Measurements from ENCODE around the gene CYSRT1. TPM values are rescaled to one million over a fixed set of nuclear protein-coding genes. Genes with fewer than 3 reads are reported as not detected.

Gene CYSRT1
- total RNA-seq, 2 donors from 2014 or later = 0.32 to 0.40 TPM

- peak within 1 kb of the TSS; percentile 71 for H3K4me3 Mint-ChIP-seq
- no peak for ATAC-seq (replicated peaks)
- peak within 1 kb of the TSS; percentile 36 for H3K27ac Mint-ChIP-seq
- peaks cover 1% of the 10 kb centered on the region for H3K4me1 Mint-ChIP-seq
- no peaks in the 10 kb centered on the region for H3K9me3 Mint-ChIP-seq
- H3K27me3 Mint-ChIP-seq = peaks cover under 1% of the 10 kb centered on the region
- H3K36me3 Mint-ChIP-seq (ENCODE audit: low read depth) = no peaks in the 10 kb centered on the region
Measured at GRCh38 chr9:137222190-137223077, 2.5 kb upstream of the CYSRT1 start, which contains the start of gene RNF208. RNF208 (minus strand) TSS chr9:137222240; CDS start chr9:137221212, 1,028 bp downstream.

- peak; percentile 90 for ATAC-seq (replicated peaks)
- Mint-ChIP-seq H3K9me3 (no peaks in the 10 kb centered on the region), H3K27ac (peak overlapping the region; percentile 36), H3K36me3 (ENCODE audit: low read depth) (no peaks in the 10 kb centered on the region), H3K4me1 (peaks cover 5% of the 10 kb centered on the region), H3K4me3 (peak overlapping the region; percentile 71), H3K27me3 (peaks cover 3% of the 10 kb centered on the region)
Measured at GRCh38 chr9:137223078-137223970, 1.6 kb upstream of the CYSRT1 start.

- ATAC-seq (replicated peaks) = no peak
- no peak overlapping the region for H3K4me3 Mint-ChIP-seq
- H3K27me3 Mint-ChIP-seq = peaks cover 3% of the 10 kb centered on the region
- H3K9me3 Mint-ChIP-seq = no peaks in the 10 kb centered on the region
- H3K4me1 Mint-ChIP-seq = peaks cover 5% of the 10 kb centered on the region
- H3K36me3 Mint-ChIP-seq (ENCODE audit: low read depth) = no peaks in the 10 kb centered on the region
- no peak overlapping the region for H3K27ac Mint-ChIP-seq
Measured at GRCh38 chr9:137225699-137226331, 841 bp downstream of the CYSRT1 start.

- peaks cover 5% of the 10 kb centered on the region for H3K4me1 Mint-ChIP-seq
- H3K36me3 Mint-ChIP-seq (ENCODE audit: low read depth) = no peaks in the 10 kb centered on the region
- H3K4me3 Mint-ChIP-seq = no peak overlapping the region
- no peak overlapping the region for H3K27ac Mint-ChIP-seq
- no peak for ATAC-seq (replicated peaks)
- H3K27me3 Mint-ChIP-seq = peaks cover 3% of the 10 kb centered on the region
- H3K9me3 Mint-ChIP-seq = no peaks in the 10 kb centered on the region
Measured at GRCh38 chr9:137226338-137227053, 1.5 kb downstream of the CYSRT1 start.

- H3K4me3 Mint-ChIP-seq = no peak within 1 kb of the TSS
- no peak within 1 kb of the TSS for H3K27ac Mint-ChIP-seq
- peaks cover 5% of the 10 kb centered on the region for H3K4me1 Mint-ChIP-seq
- peaks cover 3% of the 10 kb centered on the region for H3K27me3 Mint-ChIP-seq
- H3K9me3 Mint-ChIP-seq = no peaks in the 10 kb centered on the region
- H3K36me3 Mint-ChIP-seq (ENCODE audit: low read depth) = no peaks in the 10 kb centered on the region
- peak; percentile 48 for ATAC-seq (replicated peaks)
Measured at GRCh38 chr9:137227054-137227852, 2.3 kb downstream of the CYSRT1 start, which contains the start of gene RNF224. RNF224 (plus strand) TSS chr9:137227502; CDS start chr9:137228336, 834 bp downstream.

GRCh38 chr9:137227853-137228505 is 3.0 kb downstream of the CYSRT1 start:
- Mint-ChIP-seq H3K27ac (no peak overlapping the region), H3K27me3 (peaks cover 3% of the 10 kb centered on the region), H3K9me3 (no peaks in the 10 kb centered on the region), H3K36me3 (ENCODE audit: low read depth) (no peaks in the 10 kb centered on the region), H3K4me3 (no peak overlapping the region), H3K4me1 (peaks cover 5% of the 10 kb centered on the region)
- ATAC-seq (replicated peaks) = no peak

- ATAC-seq (replicated peaks) = no peak
- H3K9me3 Mint-ChIP-seq = no peaks in the 10 kb centered on the region
- H3K4me1 Mint-ChIP-seq = peaks cover 5% of the 10 kb centered on the region
- H3K4me3 Mint-ChIP-seq = no peak overlapping the region
- peaks cover 3% of the 10 kb centered on the region for H3K27me3 Mint-ChIP-seq
- H3K36me3 Mint-ChIP-seq (ENCODE audit: low read depth) = no peaks in the 10 kb centered on the region
- no peak overlapping the region for H3K27ac Mint-ChIP-seq
Measured at GRCh38 chr9:137228506-137228967, 3.6 kb downstream of the CYSRT1 start.

GRCh38 chr9:137228968-137229896 is 4.3 kb downstream of the CYSRT1 start:
- Mint-ChIP-seq H3K9me3 (no peaks in the 10 kb centered on the region), H3K27ac (no peak overlapping the region), H3K27me3 (peaks cover 3% of the 10 kb centered on the region), H3K4me3 (no peak overlapping the region), H3K4me1 (peaks cover 5% of the 10 kb centered on the region), H3K36me3 (ENCODE audit: low read depth) (no peaks in the 10 kb centered on the region)
- ATAC-seq (replicated peaks) = no peak

GRCh38 chr9:137229903-137230704 is 5.1 kb downstream of the CYSRT1 start:
- Mint-ChIP-seq H3K9me3 (no peaks in the 10 kb centered on the region), H3K4me1 (peaks cover 5% of the 10 kb centered on the region), H3K27ac (no peak overlapping the region), H3K27me3 (peaks cover 6% of the 10 kb centered on the region), H3K36me3 (ENCODE audit: low read depth) (no peaks in the 10 kb centered on the region), H3K4me3 (no peak overlapping the region)
- no peak for ATAC-seq (replicated peaks)

- no peak for ATAC-seq (replicated peaks)
- peaks cover 5% of the 10 kb centered on the region for H3K4me1 Mint-ChIP-seq
- H3K9me3 Mint-ChIP-seq = no peaks in the 10 kb centered on the region
- peaks cover 8% of the 10 kb centered on the region for H3K27me3 Mint-ChIP-seq
- H3K36me3 Mint-ChIP-seq (ENCODE audit: low read depth) = no peaks in the 10 kb centered on the region
- H3K4me3 Mint-ChIP-seq = no peak within 1 kb of the TSS
- H3K27ac Mint-ChIP-seq = no peak within 1 kb of the TSS
Measured at GRCh38 chr9:137230705-137231371, 5.9 kb downstream of the CYSRT1 start, which contains the start of gene SLC34A3. SLC34A3 (plus strand) TSS chr9:137230901; CDS start chr9:137231703, 802 bp downstream.
